HG02970 (cell line): ENCODE results near the gene SDC4.

Source experiments
- ATAC-seq: cut with Tn5 transposase; IDR thresholded peaks from one replicate; pipeline ENCODE4 v1.9.1; 2021; ENCODE audit warnings: mild to moderate bottlenecking, moderate library complexity, moderate number of reproducible peaks; ENCODE audit not compliant: unreplicated experiment, low FRiP score

SDC4 gene

GRCh38 chr20:45344168-45344860 is 3.9 kb downstream of the SDC4 start:
- ATAC-seq: no peak

GRCh38 chr20:45343532-45344167 is 4.6 kb downstream of the SDC4 start:
- ATAC-seq: no peak

- no peak for ATAC-seq
Measured at GRCh38 chr20:45342855-45343531, 5.2 kb downstream of the SDC4 start.

DNA sequence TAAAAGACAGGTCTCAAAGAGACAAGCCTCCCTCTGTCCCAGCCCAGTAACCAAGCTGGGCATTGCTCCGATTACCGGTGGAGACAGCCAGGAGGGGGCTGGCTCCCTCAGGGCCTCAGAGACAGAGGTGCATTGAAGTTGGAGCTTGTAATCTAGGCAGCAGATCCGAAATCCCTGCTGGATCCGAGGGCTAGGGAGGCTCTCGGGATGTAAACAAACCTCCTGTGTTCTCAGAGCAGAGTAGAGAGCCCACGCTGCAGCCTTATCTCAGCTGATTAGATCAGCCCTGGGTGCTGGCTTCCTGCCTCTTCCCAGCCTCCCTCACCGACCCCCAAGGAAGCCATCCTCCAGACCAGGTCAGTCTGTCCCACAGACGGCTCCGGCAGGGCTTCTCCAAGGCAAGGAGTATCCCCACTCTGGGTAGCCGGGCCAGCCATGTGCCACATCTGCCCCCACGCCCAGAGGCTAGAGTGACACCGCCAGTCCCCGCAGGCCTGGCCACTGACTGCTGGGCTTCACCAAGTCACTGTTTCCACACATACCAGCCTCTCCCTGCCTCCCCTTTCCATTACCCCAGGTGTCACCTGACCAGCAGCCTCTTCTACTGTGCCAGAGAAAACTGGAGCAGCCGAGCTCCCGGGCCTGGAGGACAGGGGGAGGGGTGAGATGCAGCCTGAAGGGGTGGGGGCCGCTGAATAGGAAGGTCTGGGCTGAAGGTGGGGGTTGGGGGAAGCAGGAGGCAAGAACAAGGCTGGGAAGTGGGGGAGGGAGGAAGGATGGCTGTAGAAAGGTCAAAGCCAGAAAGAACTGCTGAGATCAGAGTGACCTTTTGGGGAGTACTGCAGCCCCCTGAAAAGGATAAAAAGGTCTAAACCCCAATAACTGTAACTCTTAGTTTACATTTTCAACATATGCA is 6.0 kb downstream of the SDC4 start:
- ATAC-seq: no peak

DNA sequence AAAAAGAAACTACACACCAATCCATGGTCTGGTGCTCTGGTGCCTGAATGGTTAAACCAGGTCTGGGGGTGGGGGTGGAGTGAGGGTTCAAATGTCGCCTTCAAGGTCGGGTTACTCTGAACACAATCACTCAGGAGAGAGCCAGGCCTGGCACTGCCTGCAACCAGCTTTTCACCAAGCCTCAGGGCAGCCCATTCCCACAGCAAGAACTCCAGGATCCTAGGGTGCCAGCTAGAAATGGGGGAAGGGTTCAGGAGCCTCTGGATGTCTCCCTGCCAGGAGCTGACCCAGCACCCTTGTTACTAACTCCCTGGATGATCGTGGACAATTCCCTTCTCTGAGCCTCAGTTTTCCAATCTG is 6.7 kb downstream of the SDC4 start:
- ATAC-seq: no peak

GRCh38 chr20:45340951-45341350 is 7.3 kb downstream of the SDC4 start:
- ATAC-seq: no peak

DNA sequence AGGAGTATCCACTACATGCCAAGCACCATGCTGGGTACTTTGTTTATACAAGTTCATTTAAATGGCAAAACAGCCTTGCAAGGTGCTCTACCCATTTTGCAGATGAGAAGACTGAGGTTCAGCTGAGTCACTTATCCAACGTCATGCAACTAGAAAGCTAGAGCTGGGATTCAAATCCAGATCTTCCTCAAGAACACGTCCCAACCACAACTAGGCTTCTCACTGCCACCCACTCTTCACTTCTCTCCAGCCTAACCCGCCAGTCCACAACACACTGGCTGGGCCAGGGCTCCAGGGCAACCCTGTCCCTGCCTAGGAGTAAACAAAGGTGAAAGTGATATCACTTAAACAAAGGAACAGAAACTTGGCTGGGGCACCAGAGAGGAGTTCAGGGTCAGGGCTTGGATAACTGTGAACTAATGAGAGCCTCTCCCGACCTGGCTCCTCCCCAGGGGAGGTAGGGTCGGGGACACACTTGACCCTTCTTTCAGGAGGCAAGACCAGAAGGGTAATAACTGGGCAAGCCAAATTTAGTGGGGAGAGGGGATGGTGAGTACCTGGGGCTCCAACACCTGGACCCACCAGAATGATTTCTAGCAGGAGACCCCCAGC is 7.9 kb downstream of the SDC4 start:
- no peak for ATAC-seq

DNA sequence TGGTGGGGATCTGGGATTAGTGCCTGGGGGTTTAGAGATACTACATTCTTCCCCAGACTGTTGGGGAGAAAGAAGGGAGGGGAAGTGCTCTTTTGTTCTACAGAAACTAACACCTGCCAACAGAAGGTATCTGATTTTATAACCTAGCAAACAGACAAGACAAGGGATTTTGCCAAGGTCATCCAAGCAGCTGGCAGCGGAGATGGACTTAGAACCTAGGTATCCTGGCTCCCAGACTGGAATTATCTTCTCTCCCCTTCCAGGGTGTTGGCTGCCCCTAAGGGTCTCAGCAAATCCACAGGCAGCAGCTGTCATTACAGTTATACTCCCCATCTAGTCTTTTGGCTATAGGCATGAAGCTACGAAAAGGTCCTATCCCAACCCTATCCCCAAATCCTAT is 8.4 kb downstream of the SDC4 start:
- ATAC-seq: no peak

- no peak for ATAC-seq
Measured at GRCh38 chr20:45339084-45339483, 9.1 kb downstream of the SDC4 start.

DNA sequence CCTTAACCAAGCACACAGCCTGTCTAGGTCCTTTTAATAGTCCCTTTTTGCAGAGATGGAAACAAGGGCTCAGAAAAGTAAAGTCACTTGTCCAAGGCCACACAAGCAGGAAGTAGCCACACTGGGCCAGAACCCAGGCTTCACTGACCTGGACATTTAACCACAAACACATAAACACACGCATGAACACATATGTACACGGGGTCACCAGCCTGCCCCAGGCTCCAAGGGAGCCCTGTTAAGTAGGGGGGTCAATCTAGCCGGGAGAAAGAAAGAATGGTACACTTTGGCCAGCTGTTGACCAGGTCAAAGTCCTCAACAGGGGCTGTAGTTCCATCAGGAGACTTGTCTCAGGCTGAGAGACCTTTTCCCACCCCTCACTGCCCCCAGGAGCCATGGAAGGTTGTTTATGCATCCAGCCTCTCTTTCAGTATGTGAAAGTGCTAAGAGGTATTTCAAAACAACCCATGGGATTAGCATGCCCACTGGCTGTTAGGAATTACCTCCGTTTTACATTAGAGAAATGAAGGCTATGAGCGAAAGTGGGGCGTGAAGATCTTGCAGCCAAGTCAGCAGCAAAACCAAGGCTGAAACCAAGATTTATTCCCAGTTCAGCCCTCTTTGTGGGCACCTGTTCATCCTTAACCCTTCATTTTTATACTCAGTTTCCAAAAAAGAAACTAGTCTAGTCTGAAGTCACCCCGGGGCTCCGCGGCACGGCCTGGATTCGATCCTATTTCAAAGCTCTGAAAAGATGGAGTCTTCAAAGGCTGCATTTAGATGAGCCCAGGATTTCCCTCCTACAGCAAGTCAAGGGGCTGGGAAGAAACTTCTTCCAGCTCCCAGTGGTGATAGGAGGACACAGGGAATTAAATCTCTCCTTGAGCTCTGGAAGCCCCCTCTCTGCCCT is 9.8 kb downstream of the SDC4 start:
- ATAC-seq: no peak

DNA sequence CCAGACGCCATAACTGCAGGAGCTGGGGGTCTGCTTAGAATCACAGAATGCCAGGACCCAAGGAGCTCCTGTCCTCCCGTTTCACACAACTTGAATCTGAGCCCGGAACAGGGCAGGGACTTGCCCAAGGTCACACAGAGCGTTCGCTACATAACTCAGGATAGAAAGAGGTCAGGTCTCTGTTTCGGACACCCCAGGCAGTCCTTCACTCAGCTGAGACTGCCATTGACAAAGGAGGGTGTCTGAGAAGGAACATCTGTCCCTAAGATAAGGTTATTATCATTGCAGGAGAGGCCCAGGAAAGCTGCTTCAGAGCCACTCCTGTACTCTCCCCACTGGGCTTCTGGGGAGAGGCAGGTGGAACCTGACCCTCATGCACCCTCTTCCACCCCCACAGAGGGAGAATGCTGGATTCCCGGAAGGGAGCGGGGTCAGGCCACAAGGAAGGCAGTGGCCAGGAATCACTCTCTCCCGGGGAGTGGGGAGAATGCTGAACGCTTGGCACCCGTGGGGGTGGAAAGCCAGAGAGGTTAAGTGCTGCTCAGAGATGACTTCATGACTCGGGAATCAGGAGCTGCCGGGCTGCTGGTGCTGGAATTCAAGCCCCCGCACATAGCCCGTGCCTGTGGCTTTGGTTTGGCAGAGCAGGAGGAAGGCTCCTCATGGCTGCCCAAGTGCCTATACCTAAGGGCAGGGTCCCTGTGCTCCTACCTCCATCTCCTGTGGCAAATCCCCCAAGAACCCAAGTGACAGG is 10.7 kb downstream of the SDC4 start:
- ATAC-seq: no peak

DNA sequence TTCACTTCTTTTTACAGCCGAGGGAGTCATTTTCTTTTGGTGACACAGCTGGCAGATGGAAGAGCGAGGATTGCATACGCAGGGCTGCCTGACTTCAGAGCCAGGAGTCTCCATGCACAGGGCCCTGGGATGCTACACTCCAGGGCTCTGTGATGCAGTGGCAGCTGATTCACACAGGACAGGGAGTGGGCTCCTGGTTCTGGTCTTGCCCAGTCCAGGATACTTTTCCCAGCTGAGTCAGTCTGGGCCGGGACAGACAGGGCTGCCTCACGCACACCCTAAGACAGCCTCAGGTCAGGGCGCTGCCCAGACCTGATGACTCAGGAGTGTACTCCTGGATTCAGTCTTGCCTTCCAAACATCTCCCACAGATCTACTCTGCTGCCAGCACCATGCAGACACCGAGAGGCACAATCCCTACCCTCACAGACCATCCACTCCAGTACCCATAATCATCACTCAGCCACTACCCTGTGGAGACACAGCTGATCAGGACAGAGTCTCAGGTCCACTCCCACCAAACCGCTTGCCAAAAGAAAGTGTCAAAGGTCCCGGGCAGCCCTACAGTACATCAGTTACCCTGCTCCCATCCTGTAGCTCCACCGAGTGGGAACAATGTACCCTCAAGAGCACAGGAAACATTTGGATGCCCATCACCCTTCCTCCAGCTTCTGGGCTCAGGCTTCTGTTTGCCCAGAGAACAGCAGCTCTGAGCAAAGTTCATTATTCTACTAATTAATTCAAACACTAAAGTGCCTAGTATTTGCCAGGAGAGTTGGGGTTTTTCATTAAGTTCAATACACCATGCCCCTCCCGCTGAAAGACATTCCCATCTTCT is 11.5 kb downstream of the SDC4 start:
- no peak for ATAC-seq

- ATAC-seq: no peak
Measured at GRCh38 chr20:45330476-45330875, 17.7 kb downstream of the SDC4 start.

DNA sequence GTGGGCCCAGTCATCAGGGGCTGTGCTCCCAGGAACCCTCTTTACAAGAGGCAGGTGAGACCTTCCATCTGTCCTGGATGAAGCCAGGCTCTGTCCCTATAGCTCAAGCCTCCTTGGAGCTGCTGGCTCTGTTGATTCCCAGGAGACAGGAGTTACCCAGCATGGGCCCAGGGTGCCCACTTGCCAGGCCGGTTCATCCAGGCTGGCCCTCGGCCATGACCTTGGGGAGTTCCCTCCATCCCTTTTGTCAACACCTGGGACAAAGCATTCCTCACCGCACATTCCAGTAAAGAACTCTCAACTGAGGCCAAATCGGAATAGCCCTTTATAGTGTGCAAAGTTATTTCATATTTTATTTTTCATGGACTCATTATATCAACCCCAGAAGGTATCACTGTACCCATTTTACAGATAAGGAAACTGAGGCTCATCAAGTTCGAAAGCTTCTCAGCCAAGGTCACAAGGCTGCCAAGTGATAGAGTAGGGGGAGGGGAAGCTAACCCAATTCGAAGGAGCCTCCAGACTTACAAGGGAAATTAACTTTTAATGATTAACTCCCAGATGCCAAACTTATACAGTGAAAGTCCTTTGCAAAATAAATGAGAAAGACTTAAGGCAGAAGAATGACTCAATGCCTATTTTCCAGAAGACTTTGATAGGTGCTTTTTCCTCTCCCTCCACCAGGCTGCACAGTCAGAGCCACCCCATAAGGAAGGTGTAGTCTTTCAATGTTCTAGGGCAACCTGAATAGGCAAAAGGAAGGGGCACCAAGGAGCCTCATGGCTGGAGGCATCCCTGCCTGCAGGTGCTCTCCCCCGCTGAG is 18.5 kb downstream of the SDC4 start:
- no peak for ATAC-seq

DNA sequence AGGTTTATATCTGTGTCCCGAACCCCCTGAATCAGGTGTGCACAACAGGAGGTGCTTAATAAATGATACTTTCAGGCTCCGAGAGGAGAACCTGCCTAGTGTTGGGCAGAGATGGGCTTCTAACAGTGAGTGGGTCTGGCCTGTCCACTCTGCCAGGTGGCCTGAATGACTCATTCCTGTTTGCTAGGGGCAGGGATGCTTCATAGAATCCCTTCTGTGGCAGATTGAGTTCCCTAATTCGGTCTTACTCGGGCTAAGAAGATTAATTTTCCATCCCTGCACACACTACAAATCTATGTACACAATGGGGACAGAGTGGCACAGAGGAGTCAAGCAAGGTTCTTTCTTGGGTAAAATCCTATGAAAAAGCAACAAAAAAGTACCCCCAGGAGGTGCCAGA is 19.8 kb downstream of the SDC4 start:
- ATAC-seq: no peak

GRCh38 chr20:45325371-45325770 is 22.9 kb downstream of the SDC4 start:
- no peak for ATAC-seq

GRCh38 chr20:45323731-45324130 is 24.5 kb downstream of the SDC4 start:
- no peak for ATAC-seq
